Mesenchymal stem cell (in vitro differentiated cells and primary cell): Measurements from ENCODE around the gene GLB1L3.
"Not testable (repeated sequence)": the region's sequence is repeated elsewhere in the genome, so short reads cannot be mapped to it uniquely, and the experiment has no call there.

ENCODE experiments used
- DNase-seq: peaks from one replicate; pipeline ENCODE4 v3.0.0-alpha.2; 2013
- H2AFZ ChIP-seq: one replicate; pipeline ENCODE4 v1.6.1; 2013; ENCODE audit warnings: low read depth, mild to moderate bottlenecking, control low read depth, inconsistent platforms, low read length, moderate library complexity
- H2AK5ac ChIP-seq: 2 replicates; pipeline ENCODE4 v1.6.1; 2013; ENCODE audit warnings: low read length, moderate library complexity, mild to moderate bottlenecking, inconsistent platforms; ENCODE audit not compliant: severe bottlenecking
- H2BK120ac ChIP-seq: one replicate; pipeline ENCODE4 v1.6.1; 2013; ENCODE audit warnings: low read depth, mild to moderate bottlenecking, inconsistent platforms, low read length, moderate library complexity
- H2BK12ac ChIP-seq, 2 experiments: one replicate each; pipeline ENCODE4 v1.6.1; 2013; ENCODE audit warnings: inconsistent platforms in 2 of 2, low read length in 2 of 2, mild to moderate bottlenecking in 2 of 2, moderate library complexity in 2 of 2, control low read depth in 1 of 2
- H2BK15ac ChIP-seq: one replicate; pipeline ENCODE4 v1.6.1; 2013; ENCODE audit warnings: mild to moderate bottlenecking, low read depth, inconsistent platforms; ENCODE audit not compliant: poor library complexity, severe bottlenecking
- H2BK5ac ChIP-seq: 2 replicates; pipeline ENCODE4 v1.6.1; 2013; ENCODE audit warnings: low read depth, mild to moderate bottlenecking, low read length, control low read depth, inconsistent platforms; ENCODE audit not compliant: poor library complexity, severe bottlenecking
- H3K14ac ChIP-seq, 2 experiments: one replicate each; pipeline ENCODE4 v1.6.1; 2013; ENCODE audit warnings: inconsistent platforms in 2 of 2, low read length in 2 of 2, control low read depth in 1 of 2, mild to moderate bottlenecking in 1 of 2, moderate library complexity in 1 of 2
- H3K18ac ChIP-seq, 2 experiments: one replicate each; pipeline ENCODE4 v1.6.1; 2013; ENCODE audit warnings: inconsistent platforms in 2 of 2, low read length in 2 of 2, control low read depth in 1 of 2, low read depth in 1 of 2, mild to moderate bottlenecking in 1 of 2
- H3K23ac ChIP-seq, 2 experiments: one replicate each; pipeline ENCODE4 v1.6.1; 2013; ENCODE audit warnings: inconsistent platforms in 2 of 2, low read length in 2 of 2, mild to moderate bottlenecking in 2 of 2, moderate library complexity in 2 of 2, control low read depth in 1 of 2
- H3K27ac ChIP-seq: 2 replicates; pipeline ENCODE4 v1.5.1; 2013; ENCODE audit warnings: mild to moderate bottlenecking, moderate library complexity, low read length, control low read depth, inconsistent platforms; ENCODE audit not compliant: poor library complexity, severe bottlenecking
- H3K27me3 ChIP-seq, 2 experiments: 2 replicates each; pipeline versions ENCODE4 v1.6.1 to v1.7.0; 2013; ENCODE audit warnings: low read length in 2 of 2, mild to moderate bottlenecking in 2 of 2, moderate library complexity in 2 of 2, control low read depth in 1 of 2, inconsistent platforms in 1 of 2; ENCODE audit not compliant: control insufficient read depth in 1 of 2, insufficient read depth in 1 of 2
- H3K36me3 ChIP-seq, 2 experiments: 2 replicates each; pipeline versions ENCODE4 v1.6.1 to v1.7.0; 2013; ENCODE audit warnings: low read length in 2 of 2, control low read depth in 1 of 2, inconsistent platforms in 1 of 2, low read depth in 1 of 2, mild to moderate bottlenecking in 1 of 2; ENCODE audit not compliant: insufficient read depth in 2 of 2, control insufficient read depth in 1 of 2
- H3K4ac ChIP-seq, 2 experiments: one replicate each; pipeline ENCODE4 v1.6.1; 2013; ENCODE audit warnings: inconsistent platforms in 2 of 2, low read length in 2 of 2, mild to moderate bottlenecking in 2 of 2, moderate library complexity in 2 of 2, control low read depth in 1 of 2, low read depth in 1 of 2
- H3K4me1 ChIP-seq: 2 replicates; pipeline ENCODE4 v1.6.1; 2013; ENCODE audit warnings: low read depth, low read length, control low read depth; ENCODE audit not compliant: control insufficient read depth, insufficient read depth
- H3K4me2 ChIP-seq: 2 replicates; pipeline ENCODE4 v1.6.1; 2013; ENCODE audit warnings: low read length, mild to moderate bottlenecking, inconsistent platforms; ENCODE audit not compliant: poor library complexity, severe bottlenecking
- H3K4me3 ChIP-seq, 2 experiments: 2 replicates each; pipeline versions ENCODE4 v1.5.1 to v1.7.0; 2013; ENCODE audit warnings: low read length in 2 of 2, mild to moderate bottlenecking in 2 of 2, control low read depth in 1 of 2, low read depth in 1 of 2; ENCODE audit not compliant: insufficient read depth in 1 of 2
- H3K79me1 ChIP-seq: replicated peaks from 2 replicates; pipeline ENCODE4 v1.6.1; 2013; ENCODE audit warnings: mild to moderate bottlenecking, control low read depth, low read length, inconsistent platforms; ENCODE audit not compliant: poor library complexity, severe bottlenecking
- H3K9ac ChIP-seq: 2 replicates; pipeline ENCODE4 v1.7.0; 2013; ENCODE audit warnings: mild to moderate bottlenecking, low read length, moderate library complexity
- H3K9me3 ChIP-seq: 2 replicates; pipeline ENCODE4 v1.7.0; 2013; ENCODE audit warnings: mild to moderate bottlenecking, low read length; ENCODE audit not compliant: control insufficient read depth
- H4K8ac ChIP-seq: one replicate; pipeline ENCODE4 v1.6.1; 2013; ENCODE audit warnings: inconsistent platforms, mild to moderate bottlenecking, low read length, moderate library complexity
- H4K91ac ChIP-seq: one replicate; pipeline ENCODE4 v1.6.1; 2013; ENCODE audit warnings: mild to moderate bottlenecking, low read length, inconsistent platforms
- WGBS: methylation state at CpG from one replicate; pipeline ENCODE4 v1.1.7; 2013; ENCODE audit warnings: mixed read lengths; 5-methylcytosine and 5-hydroxymethylcytosine counted together

The GLB1L3 gene

GRCh38 chr11:134344497-134345236 lies 68.5 kb downstream of the GLB1L3 start:
- not testable (repeated sequence) for H3K27ac ChIP-seq, H3K23ac ChIP-seq, H2BK12ac ChIP-seq, H4K8ac ChIP-seq, H3K4ac ChIP-seq, H3K9me3 ChIP-seq, H3K4me2 ChIP-seq, H2BK5ac ChIP-seq, H3K4me1 ChIP-seq, H3K4me3 ChIP-seq, DNase-seq, H3K36me3 ChIP-seq, H3K14ac ChIP-seq, H2AFZ ChIP-seq, H2BK15ac ChIP-seq, H3K79me1 ChIP-seq, H4K91ac ChIP-seq, H3K9ac ChIP-seq, H2BK120ac ChIP-seq, H3K18ac ChIP-seq, H2AK5ac ChIP-seq
- WGBS: 86% methylated on average over 21 of the region's 28 CpGs
- peaks cover 0 to 12% of the 10 kb centered on the region in 2 experiments for H3K27me3 ChIP-seq

- H3K14ac ChIP-seq: no peak overlapping the region
- no peaks in the 10 kb centered on the region for H3K79me1 ChIP-seq
- 76% methylated on average over 4 of the region's 4 CpGs for WGBS
- no peak overlapping the region for H3K23ac ChIP-seq
- no peak overlapping the region for H3K4me3 ChIP-seq
- no peak overlapping the region for H2BK5ac ChIP-seq
- no peak for DNase-seq
- H3K4me1 ChIP-seq: no peaks in the 10 kb centered on the region
- no peak overlapping the region for H2AFZ ChIP-seq
- H3K4ac ChIP-seq: no peak overlapping the region
- H3K27me3 ChIP-seq: peaks cover 0 to 13% of the 10 kb centered on the region in 2 experiments
- no peak overlapping the region for H4K91ac ChIP-seq
- no peak overlapping the region for H2BK12ac ChIP-seq
- no peak overlapping the region for H4K8ac ChIP-seq
- no peak overlapping the region for H3K18ac ChIP-seq
- H2BK120ac ChIP-seq: no peak overlapping the region
- no peaks in the 10 kb centered on the region for H3K36me3 ChIP-seq
- no peak overlapping the region for H2BK15ac ChIP-seq
- H3K4me2 ChIP-seq: no peak overlapping the region
- no peaks in the 10 kb centered on the region for H3K9me3 ChIP-seq
- no peak overlapping the region for H2AK5ac ChIP-seq
- H3K27ac ChIP-seq: no peak overlapping the region
- H3K9ac ChIP-seq: no peak overlapping the region
Measured at GRCh38 chr11:134345237-134345550, 69.0 kb downstream of the GLB1L3 start.

- H3K23ac ChIP-seq: no peak overlapping the region
- H3K9me3 ChIP-seq: no peaks in the 10 kb centered on the region
- no peak overlapping the region for H3K14ac ChIP-seq
- 79% methylated on average over 19 of the region's 22 CpGs for WGBS
- DNase-seq: no peak
- no peak overlapping the region for H3K9ac ChIP-seq
- H2AK5ac ChIP-seq: no peak overlapping the region
- no peak overlapping the region for H3K18ac ChIP-seq
- no peak overlapping the region for H2AFZ ChIP-seq
- H2BK15ac ChIP-seq: no peak overlapping the region
- H3K36me3 ChIP-seq: no peaks in the 10 kb centered on the region
- no peak overlapping the region for H4K8ac ChIP-seq
- H3K27ac ChIP-seq: no peak overlapping the region
- H3K4ac ChIP-seq: no peak overlapping the region
- H3K79me1 ChIP-seq: no peaks in the 10 kb centered on the region
- no peak overlapping the region for H3K4me3 ChIP-seq
- H2BK120ac ChIP-seq: no peak overlapping the region
- H4K91ac ChIP-seq: no peak overlapping the region
- H3K4me1 ChIP-seq: no peaks in the 10 kb centered on the region
- H2BK12ac ChIP-seq: no peak overlapping the region
- peaks cover 0 to 17% of the 10 kb centered on the region in 2 experiments for H3K27me3 ChIP-seq
- H3K4me2 ChIP-seq: no peak overlapping the region
- no peak overlapping the region for H2BK5ac ChIP-seq
Measured at GRCh38 chr11:134346101-134346975, 70.2 kb downstream of the GLB1L3 start.

GRCh38 chr11:134346976-134347350 lies 70.8 kb downstream of the GLB1L3 start:
- Histone ChIP-seq H3K36me3 (no peaks in the 10 kb centered on the region), H3K79me1 (no peaks in the 10 kb centered on the region), H3K4ac (no peak overlapping the region), H3K27me3 (peaks cover 0 to 17% of the 10 kb centered on the region in 2 experiments), H2BK15ac (no peak overlapping the region), H2BK12ac (no peak overlapping the region), H4K8ac (no peak overlapping the region), H2BK120ac (no peak overlapping the region), H3K23ac (no peak overlapping the region), H3K9me3 (no peaks in the 10 kb centered on the region), H2AK5ac (no peak overlapping the region), H3K4me2 (no peak overlapping the region), H3K9ac (no peak overlapping the region), H3K4me1 (no peaks in the 10 kb centered on the region), H3K27ac (no peak overlapping the region), H2AFZ (no peak overlapping the region), H2BK5ac (no peak overlapping the region), H4K91ac (no peak overlapping the region), H3K4me3 (no peak overlapping the region), H3K18ac (no peak overlapping the region), H3K14ac (no peak overlapping the region)
- DNase-seq: no peak
- WGBS: 69% methylated on average over 5 of the region's 5 CpGs
